ENCODE data around the gene ZBED4. TPM values are rescaled to one million over a fixed set of nuclear protein-coding genes. Genes with fewer than 3 reads are reported as not detected.

ZBED4 gene
- total and polyA plus RNA-seq, 2 donors (not counting 1 experiment from before 2014, with no cell fraction given): 3.5 to 6.3 TPM

DNA sequence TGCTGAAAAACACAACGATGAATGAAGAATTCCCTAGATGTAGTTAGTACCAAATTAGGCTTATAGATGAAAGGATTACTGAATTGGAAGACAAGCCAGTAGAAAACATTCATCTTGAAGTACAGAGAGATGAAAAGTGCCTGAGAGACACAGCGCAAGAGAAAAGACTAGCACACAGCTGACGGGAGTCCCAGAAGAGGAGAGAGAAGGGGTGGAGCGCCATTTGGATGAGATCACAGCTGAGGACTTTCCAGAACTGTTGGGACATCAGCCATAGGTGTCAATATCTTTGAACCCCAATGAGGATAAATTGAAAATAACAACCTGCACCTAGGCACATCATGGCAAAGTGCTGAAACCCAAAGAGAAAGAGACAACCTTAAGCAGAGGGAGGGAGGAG lies 39.4 kb downstream of the ZBED4 start:
- Histone ChIP-seq H3K4me1 (ENCODE audit: control insufficient read depth, extremely low read depth, insufficient read depth, low read length) (no peaks in the 10 kb centered on the region), H3K27me3 (ENCODE audit: control insufficient read depth, insufficient read depth, low read length) (no peaks in the 10 kb centered on the region), H3K36me3 (ENCODE audit: control insufficient read depth, insufficient read depth, low read length) (peaks cover 2% of the 10 kb centered on the region), H3K4me3 (replicated peaks in 1 of 4; ENCODE audit: control extremely low read depth in 1 of 4, insufficient read depth in 1 of 4, low read depth in 3 of 4, low read length in 4 of 4) (no peak overlapping the region), H3K4me2 (ENCODE audit: extremely low read depth, insufficient read depth, low read length) (no peak overlapping the region), H3K9me3 (ENCODE audit: control insufficient read depth, insufficient read depth, low read depth, low read length) (no peaks in the 10 kb centered on the region), H2AFZ (ENCODE audit: low read length) (no peak overlapping the region), H3K79me2 (ENCODE audit: control insufficient read depth, insufficient read depth, low read length) (no peaks in the 10 kb centered on the region), H3K9ac (ENCODE audit: insufficient read depth, low read length) (no peak overlapping the region), H3K27ac (ENCODE audit: insufficient read depth, low read length) (no peak overlapping the region), H4K20me1 (ENCODE audit: control insufficient read depth, extremely low read depth, insufficient read depth, low read length) (no peaks in the 10 kb centered on the region)
- no peak for TF ChIP-seq EZH2 (IDR thresholded peaks at IDR 0.05; ENCODE audit: low read length, missing control alignments)
- TF ChIP-seq, protein P1, sequence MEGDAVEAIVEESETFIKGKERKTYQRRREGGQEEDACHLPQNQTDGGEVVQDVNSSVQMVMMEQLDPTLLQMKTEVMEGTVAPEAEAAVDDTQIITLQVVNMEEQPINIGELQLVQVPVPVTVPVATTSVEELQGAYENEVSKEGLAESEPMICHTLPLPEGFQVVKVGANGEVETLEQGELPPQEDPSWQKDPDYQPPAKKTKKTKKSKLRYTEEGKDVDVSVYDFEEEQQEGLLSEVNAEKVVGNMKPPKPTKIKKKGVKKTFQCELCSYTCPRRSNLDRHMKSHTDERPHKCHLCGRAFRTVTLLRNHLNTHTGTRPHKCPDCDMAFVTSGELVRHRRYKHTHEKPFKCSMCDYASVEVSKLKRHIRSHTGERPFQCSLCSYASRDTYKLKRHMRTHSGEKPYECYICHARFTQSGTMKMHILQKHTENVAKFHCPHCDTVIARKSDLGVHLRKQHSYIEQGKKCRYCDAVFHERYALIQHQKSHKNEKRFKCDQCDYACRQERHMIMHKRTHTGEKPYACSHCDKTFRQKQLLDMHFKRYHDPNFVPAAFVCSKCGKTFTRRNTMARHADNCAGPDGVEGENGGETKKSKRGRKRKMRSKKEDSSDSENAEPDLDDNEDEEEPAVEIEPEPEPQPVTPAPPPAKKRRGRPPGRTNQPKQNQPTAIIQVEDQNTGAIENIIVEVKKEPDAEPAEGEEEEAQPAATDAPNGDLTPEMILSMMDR (conservative IDR thresholded peaks at IDR 0.05 in 1 of 2, IDR thresholded peaks at IDR 0.05 in 1 of 2; ENCODE audit: low read depth in 1 of 2, low read length in 2 of 2): no peak
- no peak for DNase-seq (ENCODE audit: low read depth in 2 of 2)

DNA sequence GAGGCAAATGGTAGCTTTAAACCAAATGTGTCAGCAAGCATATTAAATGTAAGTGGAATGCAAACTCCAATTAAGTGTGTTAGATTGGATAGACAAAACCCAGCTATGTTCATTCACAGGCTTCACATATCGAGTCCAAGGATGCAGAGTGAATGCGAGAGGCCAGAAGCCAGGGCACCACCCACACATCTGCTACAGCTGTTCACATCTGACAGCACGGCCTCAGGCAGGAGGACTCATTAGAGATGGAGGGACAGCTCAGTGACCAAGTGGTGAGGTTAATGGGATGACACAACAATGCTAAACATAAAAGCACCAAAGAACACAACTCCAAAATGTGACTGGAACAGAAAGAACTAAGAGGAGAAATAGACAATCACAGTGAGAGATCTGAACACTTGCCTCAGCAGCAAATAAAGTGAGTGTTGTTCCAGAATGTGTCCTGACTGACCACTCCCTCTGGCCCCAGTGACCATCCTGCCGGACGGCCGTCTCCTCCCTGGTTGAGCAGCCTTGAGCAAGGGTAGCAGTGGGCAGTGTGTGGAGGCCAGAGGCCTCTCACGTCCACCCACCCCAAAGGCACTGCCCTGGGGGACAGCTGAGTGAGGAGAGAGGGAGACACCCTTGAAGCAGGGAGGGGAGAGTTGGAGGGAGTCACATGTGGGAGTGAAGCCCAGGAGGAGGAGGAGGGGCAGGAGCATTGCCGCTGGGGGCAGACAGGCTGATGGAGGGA lies 40.8 kb downstream of the ZBED4 start:
- no peak for DNase-seq (ENCODE audit: low read depth in 2 of 2)

DNA sequence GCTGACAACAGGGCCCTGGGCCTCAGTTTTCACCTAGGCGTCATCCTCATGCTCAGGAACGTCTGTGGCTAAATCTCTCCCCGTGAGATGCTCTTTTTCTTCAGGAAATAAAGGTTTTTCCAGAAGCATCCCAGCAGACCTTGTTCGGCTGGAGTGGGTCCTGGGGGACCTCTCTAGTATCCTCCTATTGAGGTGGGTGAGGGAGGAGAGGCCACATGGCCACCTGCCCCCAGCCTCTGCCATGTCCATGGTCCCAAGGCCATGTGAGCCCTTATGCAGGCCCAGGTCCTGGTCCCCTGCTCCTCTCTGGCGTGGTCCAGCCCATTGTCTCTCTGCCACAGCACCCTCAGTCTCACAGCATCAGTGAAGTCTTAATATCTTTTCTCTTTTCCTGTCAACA lies 42.6 kb downstream of the ZBED4 start:
- H3K27ac ChIP-seq (ENCODE audit: insufficient read depth, low read length): no peak overlapping the region
- no peak for TF ChIP-seq EZH2 (IDR thresholded peaks at IDR 0.05; ENCODE audit: low read length, missing control alignments)
- TF ChIP-seq, protein P1 (conservative IDR thresholded peaks at IDR 0.05 in 1 of 2, IDR thresholded peaks at IDR 0.05 in 1 of 2; ENCODE audit: low read depth in 1 of 2, low read length in 2 of 2): no peak
- H3K4me2 ChIP-seq (ENCODE audit: extremely low read depth, insufficient read depth, low read length): no peak overlapping the region
- H3K27me3 ChIP-seq (ENCODE audit: control insufficient read depth, insufficient read depth, low read length): no peaks in the 10 kb centered on the region
- no peaks in the 10 kb centered on the region for H4K20me1 ChIP-seq (ENCODE audit: control insufficient read depth, extremely low read depth, insufficient read depth, low read length)
- H3K4me1 ChIP-seq (ENCODE audit: control insufficient read depth, extremely low read depth, insufficient read depth, low read length): no peaks in the 10 kb centered on the region
- H3K36me3 ChIP-seq (ENCODE audit: control insufficient read depth, insufficient read depth, low read length): peaks cover 4% of the 10 kb centered on the region
- H3K79me2 ChIP-seq (ENCODE audit: control insufficient read depth, insufficient read depth, low read length): no peaks in the 10 kb centered on the region
- H3K9ac ChIP-seq (ENCODE audit: insufficient read depth, low read length): no peak overlapping the region
- H3K4me3 ChIP-seq (replicated peaks in 1 of 4; ENCODE audit: control extremely low read depth in 1 of 4, insufficient read depth in 1 of 4, low read depth in 3 of 4, low read length in 4 of 4): no peak overlapping the region
- no peak overlapping the region for H2AFZ ChIP-seq (ENCODE audit: low read length)
- no peaks in the 10 kb centered on the region for H3K9me3 ChIP-seq (ENCODE audit: control insufficient read depth, insufficient read depth, low read depth, low read length)
- no peak for DNase-seq (ENCODE audit: low read depth in 2 of 2)

More for the DNA sequence above, 40.8 kb downstream of the ZBED4 start:
- Histone ChIP-seq H4K20me1 (ENCODE audit: control insufficient read depth, extremely low read depth, insufficient read depth, low read length) (no peaks in the 10 kb centered on the region), H3K9ac (ENCODE audit: insufficient read depth, low read length) (no peak overlapping the region), H3K9me3 (ENCODE audit: control insufficient read depth, insufficient read depth, low read depth, low read length) (no peaks in the 10 kb centered on the region), H3K4me3 (replicated peaks in 1 of 4; ENCODE audit: control extremely low read depth in 1 of 4, insufficient read depth in 1 of 4, low read depth in 3 of 4, low read length in 4 of 4) (no peak overlapping the region), H3K4me2 (ENCODE audit: extremely low read depth, insufficient read depth, low read length) (no peak overlapping the region), H3K27ac (ENCODE audit: insufficient read depth, low read length) (no peak overlapping the region), H3K36me3 (ENCODE audit: control insufficient read depth, insufficient read depth, low read length) (peaks cover 2% of the 10 kb centered on the region), H2AFZ (ENCODE audit: low read length) (no peak overlapping the region), H3K79me2 (ENCODE audit: control insufficient read depth, insufficient read depth, low read length) (no peaks in the 10 kb centered on the region), H3K4me1 (ENCODE audit: control insufficient read depth, extremely low read depth, insufficient read depth, low read length) (no peaks in the 10 kb centered on the region), H3K27me3 (ENCODE audit: control insufficient read depth, insufficient read depth, low read length) (no peaks in the 10 kb centered on the region)
- no peak for TF ChIP-seq EZH2 (IDR thresholded peaks at IDR 0.05; ENCODE audit: low read length, missing control alignments)

Data from fibroblast of lung (primary cell).